Breast epithelium (tissue), 4 donors: ENCODE measurements around the gene KAT6B. TPM values are rescaled to one million over a fixed set of nuclear protein-coding genes. Genes with fewer than 3 reads are reported as not detected.

ENCODE experiments used
- DNase-seq, 2 donors: peaks; one replicate each; pipeline ENCODE4 v3.0.0-alpha.2; 2019; ENCODE audit warnings: low spot score in 2 of 2
- H3K27ac ChIP-seq, 2 donors: fragments of 200-600 bp; sonication (generic) in 1 of 2; one replicate each; pipeline ENCODE4 v1.5.1; 2016 to 2019; ENCODE audit warnings: mild to moderate bottlenecking in 1 of 2
- H3K27me3 ChIP-seq, 2 donors: fragments of 200-600 bp; sonication (generic) in 1 of 2; one replicate each; pipeline versions ENCODE4 v1.5.1 to v1.6.0; 2017 to 2019; ENCODE audit warnings: control low read depth in 1 of 2, mild to moderate bottlenecking in 1 of 2
- H3K36me3 ChIP-seq: fragments of 200-600 bp; one replicate; pipeline ENCODE4 v1.5.1; 2019
- H3K4me1 ChIP-seq, 2 donors: fragments of 200-600 bp; sonication (generic); one replicate each; pipeline ENCODE4 v1.5.1; 2016 to 2019; ENCODE audit warnings: control low read depth in 1 of 2
- H3K4me3 ChIP-seq, 3 donors: fragments of 200-600 bp; sonication (generic); 1 replicate in 2 of 3; 2 replicates in 1 of 3; pipeline ENCODE4 v1.5.1; 2016 to 2019; ENCODE audit warnings: mild to moderate bottlenecking in 3 of 3, moderate library complexity in 2 of 3
- H3K9me3 ChIP-seq, 2 donors: fragments of 200-600 bp; sonication (generic) in 1 of 2; one replicate each; pipeline ENCODE4 v1.5.1; 2016 to 2019; ENCODE audit warnings: control low read depth in 1 of 2
- CTCF ChIP-seq, 3 donors: fragments of 450-650 bp; IDR thresholded peaks; one replicate each; pipeline ENCODE4 v1.5.1; 2016 to 2017; ENCODE audit warnings: antibody characterized with exemption in 3 of 3, mild to moderate bottlenecking in 3 of 3, moderate library complexity in 3 of 3
- POLR2A ChIP-seq: fragments of 450-650 bp; IDR thresholded peaks from one replicate; pipeline ENCODE4 v1.6.1; 2016; ENCODE audit warnings: antibody characterized with exemption, mild to moderate bottlenecking, moderate library complexity
- POLR2AphosphoS5 ChIP-seq, 3 donors: sonication (generic); formaldehyde crosslinking; IDR thresholded peaks; one replicate each; pipeline ENCODE4 v1.6.1; 2017; ENCODE audit warnings: antibody characterized with exemption in 3 of 3
- intact Hi-C: fragments of 100-400 bp; cut with DNase I; formaldehyde crosslinking; loops from one replicate; pipeline ENCODE4 v1.15.1; 2023; ENCODE audit warnings: low total_unique reads
- total RNA-seq, 3 donors: library from RNA; depleted of rRNA; stranded (reverse); fragments of >200 nt; gene quantifications; one replicate each; pipeline ENCODE4 v1.1.0, GENCODE V29; 2016

KAT6B gene
- total RNA-seq, 3 donors from 2014 or later: 46.2 to 90.3 (median 55.7) TPM

GRCh38 chr10:74856940-74857339, 30.5 kb downstream of the KAT6B start:
- no peak overlapping the region for H3K27ac ChIP-seq
- intact Hi-C loops: no loop called here
- H3K4me1 ChIP-seq: peaks cover 0 to 11% of the 10 kb centered on the region in 2 donors
- H3K27me3 ChIP-seq: no peaks in the 10 kb centered on the region
- no peaks in the 10 kb centered on the region for H3K36me3 ChIP-seq
- H3K9me3 ChIP-seq: no peaks in the 10 kb centered on the region
- no peak overlapping the region for H3K4me3 ChIP-seq
- TF ChIP-seq POLR2A (no peak), CTCF (IDR thresholded peaks at IDR 0.05) (no peak), POLR2AphosphoS5 (IDR thresholded peaks at IDR 0.05) (no peak)
- DNase-seq: no peak

GRCh38 chr10:74857586-74857985, 31.2 kb downstream of the KAT6B start:
- H3K4me3 ChIP-seq: no peak overlapping the region
- TF ChIP-seq POLR2A: no peak
- no peak for TF ChIP-seq POLR2AphosphoS5 (IDR thresholded peaks at IDR 0.05)
- no peak for TF ChIP-seq CTCF (IDR thresholded peaks at IDR 0.05)
- no peaks in the 10 kb centered on the region for H3K9me3 ChIP-seq
- H3K4me1 ChIP-seq: peaks cover 0 to 11% of the 10 kb centered on the region in 2 donors
- no peak overlapping the region for H3K27ac ChIP-seq
- no peak for DNase-seq
- no peaks in the 10 kb centered on the region for H3K36me3 ChIP-seq
- intact Hi-C loops: no loop called here
- no peaks in the 10 kb centered on the region for H3K27me3 ChIP-seq

DNA sequence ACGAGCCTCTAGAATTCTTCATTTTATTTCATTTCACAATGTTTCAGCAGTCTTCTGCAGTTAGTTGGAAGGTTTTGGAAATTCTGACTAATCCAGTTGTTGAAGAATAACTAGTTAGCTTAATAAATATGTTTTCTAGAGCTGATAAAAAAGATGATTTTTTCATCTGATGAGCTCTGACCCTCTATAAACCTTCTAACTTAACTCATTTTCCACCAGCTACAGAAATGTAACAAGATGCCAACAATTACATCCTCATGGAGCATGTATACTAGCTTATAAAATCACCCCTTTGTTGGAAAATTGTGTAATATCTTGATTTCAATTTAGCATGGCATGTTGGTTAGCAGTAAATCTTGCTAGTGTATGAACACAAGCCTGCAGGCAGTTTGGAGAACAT, 33.1 kb downstream of the KAT6B start:
- no peaks in the 10 kb centered on the region for H3K9me3 ChIP-seq
- no peaks in the 10 kb centered on the region for H3K27me3 ChIP-seq
- no peak overlapping the region for H3K4me3 ChIP-seq
- intact Hi-C loops: no loop called here
- peaks cover 0 to 10% of the 10 kb centered on the region in 2 donors for H3K4me1 ChIP-seq
- TF ChIP-seq POLR2A: no peak
- no peak for TF ChIP-seq POLR2AphosphoS5 (IDR thresholded peaks at IDR 0.05)
- TF ChIP-seq CTCF (IDR thresholded peaks at IDR 0.05): no peak
- no peak overlapping the region for H3K27ac ChIP-seq
- no peaks in the 10 kb centered on the region for H3K36me3 ChIP-seq
- DNase-seq: no peak

DNA sequence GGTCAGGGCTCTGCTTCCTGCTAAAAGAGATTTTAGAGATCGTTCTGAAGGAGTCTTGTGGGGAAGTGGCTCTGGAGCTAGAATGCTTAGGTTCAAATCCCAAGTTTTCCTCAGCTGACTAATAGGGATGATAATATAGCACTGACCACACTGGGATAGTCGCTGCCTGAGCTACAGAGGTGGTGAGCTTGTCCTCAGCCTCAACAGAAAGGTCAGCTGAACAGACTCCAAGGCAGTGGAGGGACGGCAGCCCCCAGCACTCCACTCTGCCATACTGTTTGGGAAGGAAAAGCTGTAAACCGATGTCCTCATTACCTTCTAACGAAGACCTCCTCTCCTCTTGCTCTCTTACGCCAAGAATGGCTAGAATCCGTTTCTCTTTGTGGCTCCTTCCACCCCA, 36.2 kb downstream of the KAT6B start:
- no peak for DNase-seq
- Histone ChIP-seq H3K27ac (no peak overlapping the region), H3K4me1 (no peaks in the 10 kb centered on the region), H3K36me3 (no peaks in the 10 kb centered on the region), H3K9me3 (no peaks in the 10 kb centered on the region), H3K27me3 (no peaks in the 10 kb centered on the region), H3K4me3 (no peak overlapping the region)
- TF ChIP-seq CTCF (IDR thresholded peaks at IDR 0.05) (no peak), POLR2A (no peak), POLR2AphosphoS5 (IDR thresholded peaks at IDR 0.05) (no peak)
- intact Hi-C loops: no loop called here

GRCh38 chr10:74863551-74863950, 37.2 kb downstream of the KAT6B start:
- TF ChIP-seq CTCF (IDR thresholded peaks at IDR 0.05) (no peak), POLR2AphosphoS5 (IDR thresholded peaks at IDR 0.05) (no peak), POLR2A (no peak)
- H3K4me3 ChIP-seq: no peak overlapping the region
- H3K9me3 ChIP-seq: no peaks in the 10 kb centered on the region
- H3K36me3 ChIP-seq: no peaks in the 10 kb centered on the region
- no peaks in the 10 kb centered on the region for H3K27me3 ChIP-seq
- intact Hi-C loops: no loop called here
- DNase-seq: no peak
- H3K4me1 ChIP-seq: no peaks in the 10 kb centered on the region
- H3K27ac ChIP-seq: no peak overlapping the region
